Body of pancreas (tissue), 4 donors: ENCODE data around the gene CAMK2A. TPM values are rescaled to one million over a fixed set of nuclear protein-coding genes. Genes with fewer than 3 reads are reported as not detected.
A peak's percentile ranks its signal among the peaks of the same experiment; 100 is the strongest.

Experiments
- ATAC-seq: fragments of 150-250 bp; one replicate; pipeline ENCODE4 v1.9.1; 2016
- DNase-seq, 4 donors: peaks; one replicate each; pipeline ENCODE4 v3.0.0-alpha.2; 2019
- H3K27ac ChIP-seq, 4 donors: fragments of 200-600 bp; sonication (generic); 1 replicate in 3 of 4; 2 replicates in 1 of 4; pipeline versions ENCODE4 v1.5.1 to v1.6.1; 2016 to 2019; ENCODE audit warnings: mild to moderate bottlenecking in 1 of 4, mixed read lengths in 1 of 4, moderate library complexity in 1 of 4
- H3K27me3 ChIP-seq, 2 donors: fragments of 200-600 bp; sonication (generic); one replicate each; pipeline ENCODE4 v1.6.0; 2016; ENCODE audit warnings: mild to moderate bottlenecking in 1 of 2
- H3K36me3 ChIP-seq, 2 donors: fragments of 200-600 bp; sonication (generic); replicated peaks in 1 of 2; 2 replicates each; pipeline ENCODE4 v1.5.1; 2016; ENCODE audit warnings: low read depth in 2 of 2; ENCODE audit not compliant: insufficient read depth in 1 of 2
- H3K4me1 ChIP-seq: fragments of 200-600 bp; sonication (generic); one replicate; pipeline ENCODE4 v1.6.0; 2016
- H3K4me3 ChIP-seq, 2 donors: fragments of 200-600 bp; sonication (generic); 1 replicate in 1 of 2; 2 replicates in 1 of 2; pipeline ENCODE4 v1.5.1; 2016 to 2019
- H3K9me3 ChIP-seq, 3 donors: fragments of 200-600 bp; sonication (generic); 1 replicate in 2 of 3; 2 replicates in 1 of 3; pipeline ENCODE4 v1.5.1; 2016
- POLR2A ChIP-seq, 3 donors: fragments of 450-650 bp; IDR thresholded peaks; one replicate each; pipeline ENCODE4 v1.6.1; 2016; ENCODE audit warnings: antibody characterized with exemption in 3 of 3, mild to moderate bottlenecking in 2 of 3
- WGBS, 2 donors: methylation state at CpG; one replicate each; pipeline ENCODE4 v1.1.5; 2017; 5-methylcytosine and 5-hydroxymethylcytosine counted together
- intact Hi-C: fragments of 100-400 bp; cut with DNase I; formaldehyde crosslinking; loops from one replicate; pipeline ENCODE4 v1.15.1; 2023
- total RNA-seq, 2 donors: library from RNA; depleted of rRNA; stranded (reverse); fragments of >200 nt; gene quantifications; one replicate each; pipeline ENCODE4 v1.1.0, GENCODE V29; 2016
- TF ChIP-seq, protein P1 (sequence below), 7 experiments: fragments of 450-650 bp in 4 of 7; fragments of 200-600 bp in 3 of 7; sonication (generic) in 3 of 7; IDR thresholded peaks; one replicate each; pipeline ENCODE4 v1.5.1; 2016 to 2019; ENCODE audit warnings: antibody characterized with exemption in 7 of 7

The CAMK2A gene
- total RNA-seq, 2 donors from 2014 or later: 0.26 TPM; not detected in 1

DNA sequence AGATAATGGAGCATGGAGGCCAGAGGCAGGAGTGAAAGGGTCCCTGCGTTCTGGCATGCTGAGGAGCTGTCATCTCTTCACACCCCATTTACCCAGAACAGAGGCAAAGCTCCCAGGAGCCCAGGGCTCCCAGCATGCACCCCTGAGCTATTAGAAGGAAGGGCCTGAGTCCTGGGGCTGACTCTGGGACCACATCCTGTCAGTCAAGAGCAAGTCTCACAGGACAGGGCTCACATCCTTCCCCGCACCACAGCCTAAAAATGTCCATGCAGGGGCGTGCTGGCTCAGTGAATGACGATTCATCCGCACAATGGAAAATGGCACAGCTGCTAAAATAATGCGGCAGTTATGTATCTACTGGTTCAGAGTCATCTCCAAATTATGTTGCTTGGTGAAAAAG is 31.4 kb downstream of the CAMK2A start:
- intact Hi-C loops: no loop called here
- no peak for ATAC-seq
- 69 to 95% methylated on average over 5 to 6 of the region's 6 CpGs for WGBS, 2 donors
- Histone ChIP-seq H3K27ac (no peak overlapping the region), H3K4me3 (no peak overlapping the region), H3K27me3 (no peaks in the 10 kb centered on the region), H3K4me1 (no peaks in the 10 kb centered on the region), H3K36me3 (no peaks in the 10 kb centered on the region), H3K9me3 (no peaks in the 10 kb centered on the region)
- TF ChIP-seq, protein P1, sequence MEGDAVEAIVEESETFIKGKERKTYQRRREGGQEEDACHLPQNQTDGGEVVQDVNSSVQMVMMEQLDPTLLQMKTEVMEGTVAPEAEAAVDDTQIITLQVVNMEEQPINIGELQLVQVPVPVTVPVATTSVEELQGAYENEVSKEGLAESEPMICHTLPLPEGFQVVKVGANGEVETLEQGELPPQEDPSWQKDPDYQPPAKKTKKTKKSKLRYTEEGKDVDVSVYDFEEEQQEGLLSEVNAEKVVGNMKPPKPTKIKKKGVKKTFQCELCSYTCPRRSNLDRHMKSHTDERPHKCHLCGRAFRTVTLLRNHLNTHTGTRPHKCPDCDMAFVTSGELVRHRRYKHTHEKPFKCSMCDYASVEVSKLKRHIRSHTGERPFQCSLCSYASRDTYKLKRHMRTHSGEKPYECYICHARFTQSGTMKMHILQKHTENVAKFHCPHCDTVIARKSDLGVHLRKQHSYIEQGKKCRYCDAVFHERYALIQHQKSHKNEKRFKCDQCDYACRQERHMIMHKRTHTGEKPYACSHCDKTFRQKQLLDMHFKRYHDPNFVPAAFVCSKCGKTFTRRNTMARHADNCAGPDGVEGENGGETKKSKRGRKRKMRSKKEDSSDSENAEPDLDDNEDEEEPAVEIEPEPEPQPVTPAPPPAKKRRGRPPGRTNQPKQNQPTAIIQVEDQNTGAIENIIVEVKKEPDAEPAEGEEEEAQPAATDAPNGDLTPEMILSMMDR (IDR thresholded peaks at IDR 0.05): no peak
- TF ChIP-seq POLR2A (IDR thresholded peaks at IDR 0.05): no peak
- no peak for DNase-seq

DNA sequence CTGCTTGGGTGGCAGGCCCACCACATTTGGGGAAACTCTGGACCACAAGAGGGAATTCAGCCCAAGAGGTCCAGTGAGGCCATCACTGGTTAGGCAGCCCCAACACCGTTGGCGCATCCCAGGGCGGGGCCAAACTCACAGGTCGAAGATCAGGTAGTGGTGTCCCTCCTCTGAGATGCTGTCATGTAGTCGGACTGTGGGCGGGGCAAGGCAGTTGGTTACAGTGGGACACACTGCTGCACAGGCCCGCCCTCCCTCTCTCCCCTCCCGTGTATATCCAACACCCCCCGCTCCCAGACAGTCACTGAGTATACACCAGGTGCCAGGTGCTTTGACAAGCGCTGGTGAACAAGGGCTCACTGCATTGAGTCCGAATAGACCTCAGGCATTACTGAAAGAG is 32.1 kb downstream of the CAMK2A start:
- H3K4me1 ChIP-seq: no peaks in the 10 kb centered on the region
- no peak overlapping the region for H3K27ac ChIP-seq
- WGBS, 2 donors: 78 to 84% methylated on average over 5 to 11 of the region's 11 CpGs
- DNase-seq (no peak), ATAC-seq (no peak)
- TF ChIP-seq, protein P1 (IDR thresholded peaks at IDR 0.05): no peak
- TF ChIP-seq POLR2A (IDR thresholded peaks at IDR 0.05): no peak
- H3K36me3 ChIP-seq: no peaks in the 10 kb centered on the region
- H3K9me3 ChIP-seq: no peaks in the 10 kb centered on the region
- intact Hi-C loops: no loop called here
- no peaks in the 10 kb centered on the region for H3K27me3 ChIP-seq
- no peak overlapping the region for H3K4me3 ChIP-seq

- WGBS, 2 donors: 52 to 61% methylated on average over 9 to 12 of the region's 12 CpGs
- Histone ChIP-seq H3K4me1 (no peaks in the 10 kb centered on the region), H3K36me3 (no peaks in the 10 kb centered on the region), H3K27ac (no peak overlapping the region), H3K4me3 (no peak overlapping the region), H3K9me3 (no peaks in the 10 kb centered on the region), H3K27me3 (no peaks in the 10 kb centered on the region)
- DNase-seq (peak in 2 of 4 donors; percentile 20 to 45), ATAC-seq (peak; percentile 27)
- no peak for TF ChIP-seq POLR2A (IDR thresholded peaks at IDR 0.05)
- TF ChIP-seq, protein P1 (IDR thresholded peaks at IDR 0.05): no peak
- intact Hi-C loops: no loop called here
Measured at GRCh38 chr5:150256410-150257064, 33.0 kb downstream of the CAMK2A start.

- no peak for ATAC-seq
- no peaks in the 10 kb centered on the region for H3K9me3 ChIP-seq
- whole genome bisulfite sequencing, 2 donors: 81 to 87% methylated on average over 6 of the region's 6 CpGs
- H3K4me3 ChIP-seq: no peak overlapping the region
- no peaks in the 10 kb centered on the region for H3K4me1 ChIP-seq
- H3K27ac ChIP-seq: no peak overlapping the region
- TF ChIP-seq, protein P1 (IDR thresholded peaks at IDR 0.05): no peak
- TF ChIP-seq POLR2A (IDR thresholded peaks at IDR 0.05): no peak
- no peaks in the 10 kb centered on the region for H3K36me3 ChIP-seq
- intact Hi-C loops: no loop called here
- no peak for DNase-seq
- H3K27me3 ChIP-seq: no peaks in the 10 kb centered on the region
Measured at GRCh38 chr5:150255659-150256409, 33.7 kb downstream of the CAMK2A start.
